HG02678 (cell line): ENCODE results near the gene RAB27A.
"Not testable (repeated sequence)": the region's sequence is repeated elsewhere in the genome, so short reads cannot be mapped to it uniquely, and the experiment has no call there.

Experiments used
- ATAC-seq: cut with Tn5 transposase; IDR thresholded peaks from one replicate; pipeline ENCODE4 v1.9.1; 2021; ENCODE audit warnings: mild to moderate bottlenecking, moderate library complexity; ENCODE audit not compliant: unreplicated experiment

RAB27A gene

DNA sequence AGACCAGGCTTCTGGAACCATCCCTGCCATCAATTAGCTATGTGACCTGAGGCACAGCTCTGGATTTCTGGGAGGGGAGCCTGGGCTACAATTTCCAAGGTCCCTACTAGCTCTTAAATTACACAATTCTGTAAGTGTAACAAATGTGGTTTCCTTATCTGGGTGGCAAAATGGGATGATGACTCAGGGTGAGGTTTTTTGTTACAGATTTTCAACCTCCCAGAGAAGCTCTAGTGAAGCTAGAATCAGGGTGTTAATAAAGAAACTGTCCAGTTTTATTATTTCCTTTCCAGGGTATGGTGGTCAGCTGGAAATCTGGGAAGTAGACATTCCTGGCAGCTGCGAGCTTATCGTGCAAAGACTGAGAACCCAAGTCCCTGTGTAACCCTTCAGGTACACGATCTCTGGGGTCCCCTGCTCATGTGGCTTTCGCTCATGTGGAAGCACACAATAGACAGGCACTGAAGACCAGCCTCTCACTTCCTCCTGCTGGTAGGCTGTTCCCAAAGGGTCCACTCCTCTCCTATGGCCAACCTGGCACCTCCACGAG, 7.3 kb downstream of the RAB27A start:
- no peak for ATAC-seq

- ATAC-seq, result no peak
These were observed 7.9 kb downstream of the RAB27A start for GRCh38 chr15:55281517-55282228.

- ATAC-seq, result not testable (repeated sequence)
These were observed 9.0 kb downstream of the RAB27A start for GRCh38 chr15:55280589-55280988.

DNA sequence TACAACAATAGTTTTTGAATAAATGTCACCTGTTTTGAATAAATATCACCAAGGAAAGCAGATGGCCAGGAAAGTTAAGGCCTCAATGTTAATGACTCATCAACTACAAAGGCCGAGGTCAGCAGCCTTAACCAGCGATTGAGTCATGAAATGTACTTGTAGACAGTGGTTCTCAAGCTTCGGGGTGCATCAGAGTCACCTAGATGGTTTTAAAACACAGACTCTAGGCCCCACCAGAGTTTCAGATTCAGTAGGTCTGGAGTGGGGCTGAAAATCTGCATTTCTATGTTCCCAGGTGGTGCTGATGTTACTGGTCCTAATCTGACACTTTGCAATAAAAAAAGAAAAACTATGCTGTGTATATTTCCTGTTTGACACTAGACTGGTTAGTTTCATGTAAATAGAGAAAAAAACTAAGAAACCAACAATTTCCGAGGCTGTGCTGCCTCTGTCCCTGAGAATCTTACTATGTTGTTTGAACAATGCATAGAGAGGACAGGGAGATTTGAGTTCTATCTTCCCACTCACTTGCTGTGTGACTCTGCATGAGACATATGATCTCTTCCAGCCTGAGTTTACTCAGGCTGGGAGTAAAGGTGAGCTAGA, 9.8 kb downstream of the RAB27A start:
- peak; percentile 84 for ATAC-seq

DNA sequence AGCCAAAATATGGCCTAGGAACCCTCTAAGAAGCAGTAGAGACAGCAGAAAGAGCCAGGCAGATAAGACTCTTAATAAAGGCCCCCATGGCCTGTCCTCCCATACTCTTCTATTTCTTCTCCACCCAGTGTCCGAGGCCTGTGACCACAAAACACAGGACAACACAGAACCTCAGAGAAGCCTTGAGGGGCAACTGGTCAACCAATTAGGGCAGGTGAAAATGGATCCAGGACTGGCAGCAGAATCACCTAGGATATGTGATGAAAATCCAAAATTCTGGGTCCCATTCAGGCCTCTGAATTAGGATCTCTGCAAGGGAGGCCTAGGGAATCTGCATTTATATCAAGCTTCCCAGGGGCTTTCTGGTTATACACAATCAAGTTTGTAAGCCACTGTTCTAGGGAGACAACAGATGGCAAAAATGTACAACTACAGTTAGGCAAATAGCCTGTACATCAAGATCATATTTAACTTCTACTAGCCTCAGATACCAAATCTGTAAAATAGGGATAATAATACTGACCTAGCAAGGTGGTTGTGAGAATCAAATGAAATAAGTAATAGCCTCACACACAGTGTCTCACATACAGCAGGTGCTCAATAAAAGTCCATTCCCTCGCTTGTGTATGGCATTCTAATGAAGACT, 10.4 kb downstream of the RAB27A start:
- no peak for ATAC-seq

DNA sequence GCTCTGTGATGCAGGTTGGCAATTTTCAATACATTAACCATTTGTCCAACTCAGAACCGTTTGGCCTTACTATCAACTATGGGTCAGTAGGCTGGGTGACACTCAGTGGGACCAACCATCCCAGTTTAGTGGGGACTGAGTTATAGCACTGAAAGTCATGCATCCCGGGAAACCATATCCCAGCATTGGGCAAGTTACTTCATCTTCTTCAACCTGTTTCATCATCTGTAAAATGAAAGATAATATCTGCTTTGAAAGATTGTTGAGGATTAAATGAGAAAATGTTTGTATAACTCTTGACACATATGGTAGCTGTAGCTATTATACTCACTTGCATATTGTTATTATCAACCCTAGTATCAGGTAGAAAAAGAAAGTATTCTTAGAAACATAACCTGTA, 11.9 kb downstream of the RAB27A start:
- ATAC-seq, result no peak

DNA sequence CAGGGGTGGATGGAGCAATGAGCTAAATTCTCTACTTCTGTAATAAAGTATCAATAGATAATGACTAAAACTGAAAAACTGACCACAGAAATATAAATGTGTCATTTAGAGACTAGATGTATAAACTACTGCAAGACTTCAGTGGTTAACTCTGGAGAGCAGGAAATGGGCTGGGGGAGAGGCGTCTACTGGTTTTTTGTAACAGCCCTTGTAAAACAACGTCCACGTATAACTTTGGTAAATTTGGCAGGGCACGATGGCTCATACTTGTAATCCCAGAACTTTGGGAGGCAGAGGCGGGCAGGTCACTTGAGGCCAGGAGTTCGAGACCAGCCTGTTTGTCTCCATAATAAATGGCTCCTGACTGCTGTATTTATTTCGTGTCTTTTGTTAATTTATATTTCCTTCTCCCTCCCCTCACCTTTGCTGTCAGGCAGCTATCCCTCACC, 12.5 kb downstream of the RAB27A start:
- ATAC-seq, result peak; percentile 52

GRCh38 chr15:55276324-55276723, 13.3 kb downstream of the RAB27A start:
- no peak for ATAC-seq

- ATAC-seq, result no peak
These were observed 19.3 kb downstream of the RAB27A start for GRCh38 chr15:55270291-55270690.

GRCh38 chr15:55268176-55268695, 21.4 kb downstream of the RAB27A start:
- ATAC-seq, result no peak

- peak; percentile 95 for ATAC-seq
These were observed 22.0 kb downstream of the RAB27A start for GRCh38 chr15:55267401-55268175.

DNA sequence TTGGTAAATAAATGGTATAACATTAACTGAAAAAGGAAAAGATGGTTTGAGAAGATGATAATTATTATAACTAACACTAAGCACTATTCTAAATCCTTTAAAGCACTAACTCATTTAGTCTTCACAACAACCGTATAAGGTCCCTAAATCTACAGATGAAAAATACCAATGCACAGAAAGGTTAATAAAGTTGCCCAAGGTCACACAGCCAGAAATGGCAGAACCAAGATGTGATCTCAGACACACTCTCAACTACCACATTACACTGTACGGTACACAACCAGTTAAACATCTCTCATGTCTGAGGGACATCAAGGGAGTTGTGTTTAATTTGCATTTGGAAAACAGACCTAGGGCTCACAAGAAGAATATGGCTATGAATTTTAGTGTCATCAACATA, 23.1 kb downstream of the RAB27A start:
- no peak for ATAC-seq

DNA sequence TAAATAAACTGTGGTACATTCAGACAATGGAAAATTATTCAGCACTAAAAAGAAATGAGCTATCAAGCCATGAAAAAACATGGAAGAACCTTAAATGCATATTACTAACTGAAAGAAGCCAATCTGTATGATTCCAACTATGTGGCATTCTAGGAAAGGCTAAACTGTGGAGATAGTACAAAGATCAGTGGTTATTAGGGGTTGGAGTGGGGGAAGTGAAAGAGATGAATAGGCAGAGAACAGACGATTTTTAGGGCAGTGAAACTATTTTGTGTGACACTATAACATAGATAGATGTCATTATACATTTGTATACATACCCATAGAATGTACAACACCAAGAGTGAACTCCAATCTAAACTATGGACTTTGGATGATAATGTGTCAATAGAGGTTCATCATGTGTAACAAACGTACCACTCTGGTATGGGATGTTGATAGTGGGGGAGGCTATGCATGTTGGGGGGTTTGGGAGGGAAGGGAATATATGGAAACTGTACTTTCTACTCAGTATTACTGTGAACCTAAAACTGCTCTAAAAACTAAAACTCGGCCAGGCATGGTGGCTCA, 29.0 kb downstream of the RAB27A start:
- ATAC-seq, result no peak

GRCh38 chr15:55257938-55258337, 31.7 kb downstream of the RAB27A start:
- no peak for ATAC-seq

DNA sequence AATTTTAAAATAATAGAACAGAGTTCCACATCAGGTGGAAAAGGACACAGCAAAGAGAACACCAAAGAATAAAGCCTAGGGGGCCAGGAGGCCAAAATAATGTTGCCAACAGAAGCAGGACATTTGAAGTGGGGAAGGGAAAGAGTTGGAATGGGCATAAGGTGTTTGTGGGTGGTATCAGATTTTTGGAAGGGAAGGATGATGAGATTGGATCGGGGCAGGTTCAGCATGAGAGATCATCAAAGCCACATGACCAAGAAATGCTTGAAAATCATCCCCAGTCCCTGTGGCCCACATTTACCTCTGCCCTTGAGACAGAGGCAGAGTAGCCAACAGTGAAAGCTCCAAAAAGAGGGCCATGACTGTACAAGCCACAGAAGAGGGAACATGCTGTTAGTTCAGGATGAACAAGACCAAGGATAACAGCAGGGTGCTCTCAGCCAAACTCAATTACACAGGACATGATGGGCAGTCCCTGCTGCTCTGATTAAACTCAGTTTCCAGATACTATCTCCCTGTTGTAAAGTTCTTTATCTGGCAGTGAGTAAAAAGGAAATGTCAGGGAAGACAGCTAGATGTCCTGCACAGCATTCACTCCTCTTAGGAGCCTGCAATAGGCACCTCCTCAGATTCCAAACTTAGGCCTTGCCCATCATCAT, 32.5 kb downstream of the RAB27A start:
- no peak for ATAC-seq

DNA sequence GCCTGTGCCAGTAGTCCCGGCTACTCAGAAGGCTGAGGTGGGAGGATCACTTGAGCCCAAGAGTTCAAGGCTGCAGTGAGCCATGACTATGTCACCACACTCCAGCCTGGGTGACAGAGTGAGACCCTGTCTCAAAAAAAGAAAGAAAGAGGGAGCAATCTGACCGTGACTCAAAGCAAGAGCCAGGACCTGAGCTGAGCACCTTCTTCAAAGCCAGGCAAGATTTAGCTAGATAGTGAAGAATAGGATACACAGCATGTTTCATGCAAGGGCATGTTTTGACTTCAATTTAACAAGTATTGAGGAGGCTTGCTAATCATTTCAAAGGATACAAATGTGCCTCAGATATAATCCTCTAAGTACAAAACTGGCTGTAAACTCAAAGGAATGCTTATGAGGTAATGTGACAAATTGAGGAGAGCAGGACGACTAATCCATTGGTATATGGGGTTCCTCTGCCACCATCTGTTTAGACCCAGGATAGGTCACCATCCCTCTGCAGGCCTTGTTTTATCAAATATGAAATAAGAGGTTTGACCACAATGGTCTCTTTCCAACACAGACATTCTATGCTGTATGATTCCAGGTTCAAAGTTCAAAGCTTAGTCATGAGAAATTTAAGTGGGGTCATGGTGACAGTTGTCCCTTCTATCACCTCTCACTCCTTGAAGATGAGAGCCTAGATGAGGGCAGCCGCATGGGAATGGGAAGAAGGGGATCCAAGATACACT, 33.2 kb downstream of the RAB27A start:
- ATAC-seq, result peak; percentile 28

DNA sequence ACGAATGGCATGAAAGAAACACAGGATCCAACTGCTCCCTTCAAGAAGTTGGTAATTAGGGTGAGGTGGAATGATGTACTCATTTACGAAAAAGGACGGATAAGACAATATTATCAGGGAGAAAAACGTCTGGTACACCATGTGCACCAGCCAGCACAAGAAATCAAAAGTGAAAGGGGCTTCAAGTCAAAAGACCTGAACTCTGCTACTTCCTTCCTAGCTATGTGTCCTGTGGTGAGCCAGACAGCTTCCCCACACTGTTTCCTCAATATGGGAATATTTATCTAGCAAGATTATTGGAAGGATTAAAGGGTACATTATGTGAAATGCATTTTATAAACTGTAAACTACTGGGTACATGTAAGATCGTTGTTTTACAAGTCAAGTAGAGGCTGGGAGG, 33.9 kb downstream of the RAB27A start:
- ATAC-seq, result peak; percentile 64

DNA sequence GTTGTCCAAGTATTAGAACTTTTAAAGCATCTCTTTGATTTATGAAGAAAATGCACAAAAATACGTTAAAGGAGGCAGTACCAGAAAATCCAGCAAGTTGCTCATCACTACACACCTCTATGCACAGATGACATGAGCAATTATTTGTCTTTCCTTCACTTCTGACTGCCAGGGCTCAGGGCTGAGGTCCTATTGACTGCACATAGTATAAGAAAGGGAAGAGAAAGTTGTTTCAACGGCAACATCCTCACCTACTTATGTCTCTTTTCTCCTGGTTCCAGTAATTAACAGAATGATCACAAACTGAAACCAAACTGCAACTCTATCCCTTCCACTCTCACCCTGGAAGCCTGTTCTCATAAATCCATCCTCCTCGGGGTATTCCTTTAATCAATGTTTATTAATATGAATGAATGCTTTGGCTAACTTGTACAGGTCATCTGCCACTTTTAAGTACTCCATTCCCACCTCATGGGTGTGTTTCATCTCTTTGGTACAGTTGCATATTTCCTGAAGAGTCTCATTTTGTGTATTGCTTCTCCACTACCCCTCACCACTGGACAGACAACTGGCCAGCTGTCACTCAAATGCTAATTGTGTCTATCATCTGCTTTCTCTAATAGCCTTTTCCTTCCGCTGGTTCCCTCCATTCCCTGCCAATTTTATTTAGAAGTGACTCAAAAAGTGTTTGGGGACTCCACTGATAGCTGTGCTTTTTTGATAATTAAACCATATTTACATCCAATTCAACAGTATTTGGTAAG, 34.5 kb downstream of the RAB27A start:
- ATAC-seq, result peak; percentile 44

DNA sequence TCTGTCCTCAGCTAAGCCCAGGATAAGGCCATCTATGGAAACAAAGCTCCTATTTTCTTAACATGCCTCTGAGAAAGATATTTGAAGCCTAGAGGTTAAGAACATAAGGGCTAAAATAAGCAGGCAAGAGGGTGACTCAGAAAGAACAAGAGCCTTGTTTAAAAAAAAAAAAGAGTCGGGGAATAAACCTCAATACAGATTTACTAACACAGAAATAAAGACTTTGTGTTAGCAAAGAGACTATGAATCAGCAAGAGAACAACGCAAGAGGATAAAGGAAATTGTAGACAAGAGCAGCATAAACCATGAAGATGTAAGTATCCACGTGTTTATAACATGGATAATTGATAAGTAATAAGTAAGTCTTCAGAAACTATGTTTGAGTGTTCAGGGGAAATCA, 36.0 kb downstream of the RAB27A start:
- ATAC-seq, result no peak
